Fibroblast of lung (primary cell): ENCODE data around the gene MGST1. TPM values are rescaled to one million over a fixed set of nuclear protein-coding genes. Genes with fewer than 3 reads are reported as not detected.

ENCODE experiments used
- DNase-seq, 2 donors: peaks; one replicate each; pipeline versions ENCODE4 v3.0.0 to v3.0.0-alpha.2; 2010; ENCODE audit warnings: low read depth in 2 of 2
- H2AFZ ChIP-seq: 2 replicates; pipeline ENCODE4 v1.5.1; 2012; ENCODE audit warnings: low read length, control low read depth, inconsistent platforms
- H3K27ac ChIP-seq: 2 replicates; pipeline ENCODE4 v1.5.1; 2011; ENCODE audit warnings: low read length, control low read depth; ENCODE audit not compliant: insufficient read depth
- H3K27me3 ChIP-seq: 2 replicates; pipeline ENCODE4 v1.5.1; 2011; ENCODE audit warnings: mild to moderate bottlenecking, low read length; ENCODE audit not compliant: control insufficient read depth, insufficient read depth
- H3K36me3 ChIP-seq: 2 replicates; pipeline ENCODE4 v1.5.1; 2011; ENCODE audit warnings: low read length; ENCODE audit not compliant: control insufficient read depth, insufficient read depth
- H3K4me1 ChIP-seq: 2 replicates; pipeline ENCODE4 v1.5.1; 2011; ENCODE audit warnings: low read length; ENCODE audit not compliant: control insufficient read depth, insufficient read depth; ENCODE audit errors: extremely low read depth
- H3K4me2 ChIP-seq: 2 replicates; pipeline ENCODE4 v1.5.1; 2011; ENCODE audit warnings: low read length, control low read depth; ENCODE audit not compliant: insufficient read depth; ENCODE audit errors: extremely low read depth
- H3K4me3 ChIP-seq, 4 experiments: fragments of 200-600 bp in 1 of 4; sonication (generic) in 1 of 4; replicated peaks in 1 of 4; 2 replicates each; pipeline ENCODE4 v1.5.1; 2011 to 2016; ENCODE audit warnings: low read length in 4 of 4, low read depth in 3 of 4, mild to moderate bottlenecking in 3 of 4, control low read depth in 2 of 4, inconsistent platforms in 1 of 4, mixed read lengths in 1 of 4; ENCODE audit not compliant: insufficient read depth in 1 of 4; ENCODE audit errors: control extremely low read depth in 1 of 4
- H3K79me2 ChIP-seq: 2 replicates; pipeline ENCODE4 v1.5.1; 2012; ENCODE audit warnings: mild to moderate bottlenecking, low read length, inconsistent platforms; ENCODE audit not compliant: control insufficient read depth, insufficient read depth
- H3K9ac ChIP-seq: 2 replicates; pipeline ENCODE4 v1.5.1; 2011; ENCODE audit warnings: mild to moderate bottlenecking, low read length, control low read depth; ENCODE audit not compliant: insufficient read depth
- H3K9me3 ChIP-seq: 2 replicates; pipeline ENCODE4 v1.5.1; 2012; ENCODE audit warnings: low read depth, low read length; ENCODE audit not compliant: control insufficient read depth, insufficient read depth
- H4K20me1 ChIP-seq: 2 replicates; pipeline ENCODE4 v1.5.1; 2011; ENCODE audit warnings: low read length; ENCODE audit not compliant: control insufficient read depth, insufficient read depth; ENCODE audit errors: extremely low read depth
- CTCF ChIP-seq, 2 donors: IDR thresholded peaks in 1 of 2; conservative IDR thresholded peaks in 1 of 2; 1 replicate in 1 of 2; 2 replicates in 1 of 2; pipeline ENCODE4 v1.5.1; 2011 to 2012; ENCODE audit warnings: low read length in 2 of 2, control low read depth in 1 of 2, inconsistent platforms in 1 of 2, low read depth in 1 of 2, mild to moderate bottlenecking in 1 of 2
- EZH2 ChIP-seq: IDR thresholded peaks from 2 replicates; pipeline ENCODE4 v1.5.1; 2012; ENCODE audit warnings: low read length, control low read depth, mild to moderate bottlenecking; ENCODE audit errors: missing control alignments
- polyA plus RNA-seq, 2 donors: library from polyadenylated mRNA; depleted of rRNA in 1 of 2; stranded (reverse) in 1 of 2; unstranded in 1 of 2; fragments of >200 nt; gene quantifications; 2 replicates each; pipeline ENCODE4 v1.2.1, GENCODE V29; 2011 to 2012; ENCODE audit warnings: missing spikeins in 1 of 2
- total RNA-seq: library from RNA; depleted of rRNA; stranded (reverse); fragments of >200 nt; gene quantifications from 2 replicates; pipeline ENCODE4 v1.2.1, GENCODE V29; 2014

Gene MGST1
- total and polyA plus RNA-seq, 2 donors (not counting 1 experiment from before 2014, with no cell fraction given), result 117 to 386 TPM

- H3K4me2 ChIP-seq, result no peak overlapping the region
Measured at GRCh38 chr12:16300736-16301135, 46.7 kb upstream of the MGST1 start.

GRCh38 chr12:16303939-16304338, 43.5 kb upstream of the MGST1 start:
- H4K20me1 ChIP-seq, result no peaks in the 10 kb centered on the region

More at GRCh38 chr12:16300736-16301135, 46.7 kb upstream of the MGST1 start:
- Histone ChIP-seq H3K4me1 (no peaks in the 10 kb centered on the region), H3K9ac (no peak overlapping the region), H3K4me3 (no peak overlapping the region), H3K9me3 (no peaks in the 10 kb centered on the region), H3K27ac (no peak overlapping the region), H4K20me1 (no peaks in the 10 kb centered on the region), H3K27me3 (no peaks in the 10 kb centered on the region), H2AFZ (no peak overlapping the region), H3K79me2 (no peaks in the 10 kb centered on the region), H3K36me3 (no peaks in the 10 kb centered on the region)
- no peak for DNase-seq
- TF ChIP-seq EZH2 (no peak), CTCF (conservative IDR thresholded peaks at IDR 0.05 in 1 of 2, IDR thresholded peaks at IDR 0.05 in 1 of 2; ENCODE audit: low read depth in 1 of 2, low read length in 2 of 2) (no peak)

GRCh38 chr12:16307856-16308475, 39.5 kb upstream of the MGST1 start:
- Histone ChIP-seq H3K79me2 (no peaks in the 10 kb centered on the region), H3K9me3 (no peaks in the 10 kb centered on the region), H2AFZ (no peak overlapping the region), H3K36me3 (no peaks in the 10 kb centered on the region), H4K20me1 (no peaks in the 10 kb centered on the region), H3K4me3 (no peak overlapping the region), H3K27me3 (no peaks in the 10 kb centered on the region), H3K27ac (no peak overlapping the region), H3K4me2 (no peak overlapping the region), H3K4me1 (no peaks in the 10 kb centered on the region), H3K9ac (no peak overlapping the region)
- no peak for DNase-seq
- no peak for TF ChIP-seq EZH2
- TF ChIP-seq CTCF (conservative IDR thresholded peaks at IDR 0.05 in 1 of 2, IDR thresholded peaks at IDR 0.05 in 1 of 2; ENCODE audit: low read depth in 1 of 2, low read length in 2 of 2), result no peak

More at GRCh38 chr12:16303939-16304338, 43.5 kb upstream of the MGST1 start:
- no peak overlapping the region for H3K27ac ChIP-seq
- no peaks in the 10 kb centered on the region for H3K36me3 ChIP-seq
- no peak overlapping the region for H3K4me2 ChIP-seq
- H3K79me2 ChIP-seq, result no peaks in the 10 kb centered on the region
- no peak for DNase-seq
- no peak overlapping the region for H3K9ac ChIP-seq
- no peaks in the 10 kb centered on the region for H3K4me1 ChIP-seq
- H2AFZ ChIP-seq, result no peak overlapping the region
- TF ChIP-seq EZH2 (no peak), CTCF (conservative IDR thresholded peaks at IDR 0.05 in 1 of 2, IDR thresholded peaks at IDR 0.05 in 1 of 2; ENCODE audit: low read depth in 1 of 2, low read length in 2 of 2) (no peak)
- no peaks in the 10 kb centered on the region for H3K27me3 ChIP-seq
- no peak overlapping the region for H3K4me3 ChIP-seq
- no peaks in the 10 kb centered on the region for H3K9me3 ChIP-seq
